Eye (tissue), 1 donor: ENCODE measurements around the gene DNM1.

Experiments
- DNase-seq: peaks from one replicate; pipeline ENCODE4 v3.0.0-alpha.2; 2015

DNM1 gene

DNA sequence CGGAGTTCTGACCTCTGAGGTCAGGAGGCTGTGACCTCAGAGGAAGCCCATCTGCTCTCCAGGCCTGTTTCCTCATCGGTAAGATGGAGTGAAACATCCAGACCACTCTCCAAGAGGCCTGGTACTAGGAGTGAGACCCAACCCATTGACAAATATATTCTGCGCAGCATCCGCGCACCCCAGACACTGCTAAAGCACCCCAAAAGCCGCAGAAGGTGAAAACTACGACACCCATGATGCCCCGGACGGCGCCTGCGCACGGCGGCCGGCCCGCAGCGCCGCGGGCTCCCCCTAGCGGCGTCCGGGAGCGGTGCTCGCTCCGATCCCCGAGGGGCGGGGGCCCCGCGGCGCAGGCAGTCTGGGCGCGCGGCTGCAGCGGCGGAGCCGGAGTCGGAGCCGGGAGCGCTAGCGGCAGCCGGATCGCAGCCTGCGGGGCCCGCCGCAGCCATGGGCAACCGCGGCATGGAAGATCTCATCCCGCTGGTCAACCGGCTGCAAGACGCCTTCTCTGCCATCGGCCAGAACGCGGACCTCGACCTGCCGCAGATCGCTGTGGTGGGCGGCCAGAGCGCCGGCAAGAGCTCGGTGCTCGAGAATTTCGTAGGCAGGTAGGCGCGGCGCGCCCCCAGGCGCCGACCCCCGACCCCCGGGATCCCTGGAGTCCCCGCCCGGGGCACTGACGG is at the start of gene DNM1:
Gene DNM1, plus strand, starts transcription at position 356 of the 683 bp plus-strand sequence. Its CDS starts 92 bp downstream, at position 448.
- DNase-seq, result peak; percentile 86

DNA sequence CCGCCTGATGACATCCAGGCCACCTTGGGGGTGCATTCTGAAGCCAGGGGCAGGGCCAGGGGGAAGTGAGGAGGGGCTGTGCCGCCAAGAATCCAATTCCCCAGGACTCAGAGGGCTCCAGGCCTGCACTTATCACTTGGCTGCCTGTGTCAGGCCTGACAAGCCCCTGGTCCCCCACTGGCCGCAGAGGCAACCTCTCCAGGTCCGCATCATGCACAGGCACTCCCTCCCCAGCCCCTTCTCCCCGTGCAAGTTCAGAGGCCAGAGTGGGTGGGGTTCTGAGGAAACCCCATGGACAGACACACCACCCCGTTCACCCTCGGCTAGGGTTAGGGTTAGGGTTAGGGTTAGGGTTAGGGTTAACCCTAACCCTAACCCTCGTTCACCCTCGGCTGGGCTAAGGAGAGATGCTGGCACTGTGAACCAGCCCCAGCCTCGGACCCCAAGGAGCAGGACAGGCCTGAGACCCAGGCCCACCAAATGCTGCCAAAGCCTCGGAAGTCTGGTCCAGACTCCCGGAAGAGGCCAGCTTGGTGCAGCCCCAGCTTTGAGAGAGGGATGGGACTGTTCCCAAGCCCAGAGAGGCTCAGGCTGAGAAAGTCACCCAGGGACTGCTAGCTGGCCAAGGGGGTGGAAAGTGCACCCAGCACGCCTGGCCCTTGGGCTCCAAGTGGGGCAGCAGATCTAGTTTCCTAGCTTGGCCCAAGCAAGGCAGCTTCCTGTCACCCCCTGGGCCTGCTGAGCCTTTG is 49.1 kb upstream of the DNM1 start:
- DNase-seq, result no peak

- no peak for DNase-seq
Observed at GRCh38 chr9:128155736-128156500, 47.3 kb upstream of the DNM1 start.

DNA sequence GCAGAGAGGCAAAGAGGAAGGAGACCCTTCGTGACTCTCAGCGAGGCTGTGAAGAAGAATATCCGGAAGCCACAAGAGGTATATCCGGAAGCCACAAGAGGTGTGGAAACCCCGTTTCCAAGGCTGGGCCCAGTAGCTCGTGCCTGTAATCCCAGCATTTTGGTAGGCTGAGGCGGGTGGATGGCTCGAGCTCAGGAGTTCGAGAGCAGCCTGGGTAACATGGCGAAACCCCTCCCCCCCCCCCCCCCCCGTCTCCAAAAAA is 43.7 kb upstream of the DNM1 start:
- no peak for DNase-seq

DNA sequence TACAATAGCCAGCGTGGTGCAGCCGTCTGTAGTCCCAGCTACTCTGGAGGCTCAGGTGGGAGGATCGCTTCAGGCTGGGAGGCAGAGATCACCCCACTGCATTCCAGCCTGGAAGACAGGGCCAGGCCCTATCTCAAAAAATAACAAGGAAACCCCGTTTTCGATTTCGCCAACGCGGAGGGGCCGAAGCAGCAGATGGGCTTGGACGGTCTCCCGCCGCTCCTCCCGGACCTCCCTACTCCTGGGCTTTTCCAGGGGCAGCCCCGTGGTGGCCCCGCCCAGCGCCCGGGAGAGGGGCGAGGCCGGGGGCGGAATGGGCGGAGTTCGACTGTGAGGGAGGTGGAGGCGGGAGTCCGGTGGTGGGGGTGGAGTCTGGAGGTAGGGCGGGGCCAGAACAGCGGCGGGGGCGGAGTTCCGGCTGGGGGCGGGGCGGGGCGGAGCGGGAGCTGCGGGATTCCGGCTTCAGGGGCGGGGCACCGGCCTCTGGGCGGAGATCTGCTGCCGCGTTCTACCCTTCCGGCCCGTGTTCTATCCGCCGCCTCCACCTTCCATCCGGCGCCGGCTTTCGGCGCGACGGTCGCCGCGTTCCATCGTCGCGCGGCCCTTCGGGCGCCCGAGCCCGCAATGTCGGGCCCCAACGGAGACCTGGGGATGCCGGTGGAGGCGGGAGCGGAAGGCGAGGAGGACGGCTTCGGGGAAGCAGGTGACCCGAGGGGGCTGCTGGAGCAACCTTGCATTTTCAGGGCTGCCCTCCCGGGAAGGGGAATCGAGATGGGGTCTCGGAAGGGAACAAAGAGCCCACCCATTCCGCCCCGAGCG is 43.2 kb upstream of the DNM1 start, which contains the start of gene BBLN:
Gene BBLN, plus strand, starts transcription at position 482 of the 819 bp plus-strand sequence. Its CDS starts 143 bp downstream, at position 625.
- peak; percentile 98 for DNase-seq

GRCh38 chr9:128160603-128160987 is 42.6 kb upstream of the DNM1 start:
- DNase-seq, result no peak

GRCh38 chr9:128161215-128161902 is 41.8 kb upstream of the DNM1 start:
- DNase-seq, result peak; percentile 31

DNA sequence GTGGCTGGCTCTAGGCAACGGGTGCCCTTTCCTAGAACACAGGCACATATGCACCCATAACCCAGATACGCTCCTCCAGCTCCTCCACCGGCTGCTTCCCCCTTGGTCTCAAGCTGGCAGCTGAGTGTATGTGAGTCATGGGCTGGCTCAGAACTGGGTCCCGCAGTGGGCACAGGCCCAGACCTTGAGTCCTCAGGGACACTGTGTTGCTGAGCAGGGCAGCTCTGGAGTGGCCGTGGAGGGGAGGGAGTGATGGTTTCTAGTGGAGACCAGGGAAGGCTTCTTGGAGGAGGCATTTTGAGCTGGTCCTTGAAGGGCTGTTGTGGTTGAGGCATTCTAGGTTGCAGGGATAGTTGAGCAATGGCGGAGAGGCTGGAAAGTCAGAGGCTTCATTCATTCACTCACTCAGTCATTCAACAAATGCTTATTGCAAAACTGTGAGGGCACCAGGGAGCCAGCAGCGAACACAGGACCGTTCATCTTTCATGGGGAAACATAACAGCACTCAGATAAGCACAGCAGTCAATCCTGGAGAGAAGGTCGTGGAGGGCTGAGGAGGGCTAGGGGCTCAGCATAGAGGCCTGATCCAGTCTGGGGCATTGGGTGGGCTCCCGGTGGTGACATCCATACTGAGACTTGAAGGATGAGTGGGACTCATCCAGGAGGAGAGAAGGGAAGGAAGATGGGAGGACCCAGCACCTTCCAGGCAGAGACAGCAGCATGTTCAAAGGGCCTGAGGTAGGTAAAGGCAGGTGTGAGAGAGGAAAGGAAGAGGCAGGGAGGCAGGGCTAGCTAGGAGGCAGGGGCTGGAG is 40.8 kb upstream of the DNM1 start:
- DNase-seq, result no peak

GRCh38 chr9:128163027-128163515 is 40.1 kb upstream of the DNM1 start:
- no peak for DNase-seq

DNA sequence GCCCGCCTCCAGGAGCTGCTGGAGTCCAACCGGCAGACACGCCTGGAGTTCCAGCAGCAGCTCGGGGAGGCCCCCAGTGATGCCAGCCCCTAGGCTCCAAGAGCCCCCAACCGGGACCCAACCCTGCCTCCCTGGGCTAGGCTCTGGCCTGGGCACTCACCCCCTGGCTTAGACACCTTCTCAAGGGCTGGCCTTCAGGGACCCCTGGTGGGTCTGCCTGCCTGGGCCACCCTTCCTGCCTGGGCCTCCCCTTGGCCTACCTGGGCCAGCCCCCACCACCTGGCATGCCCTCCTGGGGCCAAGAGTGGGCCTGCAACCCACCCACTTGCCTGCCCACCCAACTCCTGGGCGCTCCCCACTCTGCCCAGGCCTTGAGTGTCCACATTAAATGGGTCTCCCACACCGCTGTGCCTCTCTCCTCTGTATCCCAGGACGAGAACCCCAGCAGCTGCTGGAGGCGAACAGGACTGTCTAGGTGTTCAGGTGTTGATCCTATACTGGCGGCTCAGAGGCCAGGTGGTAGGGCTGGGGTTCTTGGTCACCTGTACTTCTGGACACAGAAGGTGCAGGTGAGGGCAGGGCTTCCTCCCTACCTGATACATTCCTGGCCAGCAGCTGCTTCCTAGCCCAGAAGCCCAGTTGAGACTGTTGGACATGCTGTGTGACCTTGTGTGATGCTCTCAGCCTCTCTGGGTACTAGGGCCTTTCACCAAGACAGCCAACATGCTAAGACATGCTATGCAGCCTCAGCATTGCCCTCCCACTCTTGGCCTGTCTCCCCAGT is 39.5 kb upstream of the DNM1 start:
- DNase-seq, result no peak

- DNase-seq, result no peak
Observed at GRCh38 chr9:128164307-128164885, 38.8 kb upstream of the DNM1 start.

GRCh38 chr9:128166169-128166568 is 37.0 kb upstream of the DNM1 start:
- DNase-seq, result no peak

DNA sequence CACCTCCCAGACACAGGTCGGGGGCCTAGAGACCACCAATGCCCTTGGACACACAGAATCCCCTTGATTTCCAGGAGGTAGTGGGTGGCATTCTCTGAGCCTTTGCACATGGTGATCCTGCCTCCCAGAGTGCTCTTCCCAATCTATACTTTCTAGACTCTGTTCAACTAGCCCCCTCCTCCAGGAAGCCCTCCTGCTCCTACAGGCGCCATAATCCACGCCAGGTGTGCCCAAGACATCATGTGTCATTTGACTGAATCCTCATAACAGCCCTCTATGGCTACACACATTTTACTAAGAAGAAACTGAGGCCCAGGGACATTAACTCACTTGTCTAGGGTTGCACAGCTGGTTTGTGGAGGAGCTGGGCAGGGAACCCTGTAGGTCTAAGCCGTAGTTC is 36.0 kb upstream of the DNM1 start:
- DNase-seq, result no peak

- DNase-seq, result peak; percentile 63
Observed at GRCh38 chr9:128168731-128169308, 34.4 kb upstream of the DNM1 start.

- DNase-seq, result no peak
Observed at GRCh38 chr9:128169492-128169891, 33.7 kb upstream of the DNM1 start.

DNA sequence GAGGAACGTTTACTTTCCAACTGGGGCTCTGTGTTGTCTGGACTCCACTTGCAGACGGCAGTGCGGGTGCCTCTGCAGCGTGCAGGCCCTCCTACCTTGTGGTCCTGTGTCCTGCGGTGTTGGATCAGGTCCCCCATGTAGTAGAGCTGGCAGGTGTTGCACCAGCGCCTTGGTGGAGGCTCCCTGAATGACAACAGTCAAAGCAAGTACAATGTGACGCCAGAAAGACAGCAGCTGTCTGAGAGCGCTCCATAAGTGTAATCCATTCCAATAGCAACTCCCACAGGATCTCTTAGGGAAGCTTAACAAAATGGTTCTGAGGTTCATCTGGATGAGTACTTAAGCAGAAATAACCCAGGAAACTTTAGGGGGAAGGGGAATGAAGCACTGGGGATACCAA is 33.3 kb upstream of the DNM1 start:
- peak; percentile 45 for DNase-seq

GRCh38 chr9:128174062-128174461 is 29.1 kb upstream of the DNM1 start:
- no peak for DNase-seq

GRCh38 chr9:128175102-128175563 is 28.0 kb upstream of the DNM1 start:
- no peak for DNase-seq

DNA sequence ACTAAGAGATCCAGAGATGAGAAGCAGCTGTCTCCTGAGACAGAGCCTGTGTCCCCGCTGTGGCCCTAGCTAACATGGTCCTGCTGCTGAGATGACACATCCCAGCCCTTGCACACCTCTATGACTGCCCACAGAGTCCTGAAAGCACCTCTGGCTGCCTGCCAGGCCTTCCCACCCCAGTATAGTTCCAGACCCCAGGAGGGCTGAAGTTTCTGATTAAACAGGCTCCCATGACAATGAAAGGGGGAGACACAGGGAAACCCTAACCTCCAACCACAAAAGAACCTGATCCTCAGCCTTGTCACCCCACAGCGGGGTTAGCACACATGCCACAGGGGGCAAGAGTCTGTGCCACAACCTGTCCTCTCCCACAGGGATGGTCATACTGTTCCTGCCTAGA is 27.5 kb upstream of the DNM1 start:
- no peak for DNase-seq
